OCI-LY1 (cell line): Measurements from ENCODE around the gene PSME2.

Experiments used
- H2AFZ ChIP-seq: fragments of 200-600 bp; sonication (generic), shearing (Covaris generic); 2 replicates; pipeline ENCODE4 v1.6.0; 2014; ENCODE audit warnings: antibody characterized with exemption, mild to moderate bottlenecking, low read length
- H3F3A ChIP-seq: fragments of 200-600 bp; sonication (generic), shearing (Covaris generic); 2 replicates; pipeline ENCODE4 v1.6.0; 2014; ENCODE audit warnings: mild to moderate bottlenecking, antibody characterized with exemption, low read length, moderate library complexity; ENCODE audit not compliant: insufficient read depth
- H3K27ac ChIP-seq: fragments of 200-600 bp; sonication (generic); 2 replicates; pipeline ENCODE4 v1.5.1; 2014; ENCODE audit warnings: low read length, mixed run types, mild to moderate bottlenecking, low read depth; ENCODE audit not compliant: poor library complexity, severe bottlenecking
- H3K27me3 ChIP-seq: fragments of 200-600 bp; sonication (generic); 2 replicates; pipeline ENCODE4 v1.6.0; 2014; ENCODE audit warnings: antibody characterized with exemption, mild to moderate bottlenecking, low read length, moderate library complexity; ENCODE audit not compliant: insufficient read depth
- H3K36me3 ChIP-seq: fragments of 200-600 bp; sonication (generic); 2 replicates; pipeline ENCODE4 v1.6.1; 2014; ENCODE audit warnings: mild to moderate bottlenecking, antibody characterized with exemption, low read length, moderate library complexity, mixed read lengths; ENCODE audit not compliant: insufficient read depth
- H3K4me1 ChIP-seq: fragments of 200-600 bp; sonication (generic); 2 replicates; pipeline ENCODE4 v1.5.1; 2014; ENCODE audit warnings: mild to moderate bottlenecking, low read length, moderate library complexity; ENCODE audit not compliant: insufficient read depth, severe bottlenecking
- H3K4me2 ChIP-seq: fragments of 200-600 bp; sonication (generic), shearing (Covaris generic); 2 replicates; pipeline ENCODE4 v1.6.1; 2014; ENCODE audit warnings: low read length
- H3K4me3 ChIP-seq: fragments of 200-600 bp; sonication (generic); 2 replicates; pipeline ENCODE4 v1.5.1; 2014; ENCODE audit warnings: low read length, low read depth, mild to moderate bottlenecking, mixed read lengths; ENCODE audit not compliant: poor library complexity, severe bottlenecking
- H3K79me2 ChIP-seq: fragments of 200-600 bp; shearing (Covaris generic); 2 replicates; pipeline ENCODE4 v1.6.1; 2016; ENCODE audit warnings: mixed run types, low read length, mixed read lengths; ENCODE audit not compliant: insufficient read depth
- H3K9ac ChIP-seq: fragments of 200-600 bp; sonication (generic), shearing (Covaris generic); 2 replicates; pipeline ENCODE4 v1.6.1; 2014; ENCODE audit warnings: mild to moderate bottlenecking, low read length, mixed read lengths
- H3K9me2 ChIP-seq: fragments of 200-600 bp; sonication (generic), shearing (Covaris generic); 2 replicates; pipeline ENCODE4 v1.6.1; 2014; ENCODE audit warnings: low read depth, mild to moderate bottlenecking, low read length, mixed read lengths
- H3K9me3 ChIP-seq: fragments of 200-600 bp; shearing (Covaris generic); 2 replicates; pipeline ENCODE4 v1.6.1; 2014; ENCODE audit warnings: low read length, mixed read lengths
- H4K20me1 ChIP-seq: fragments of 200-600 bp; sonication (generic), shearing (Covaris generic); 2 replicates; pipeline ENCODE4 v1.6.0; 2016; ENCODE audit warnings: mild to moderate bottlenecking, low read length; ENCODE audit not compliant: insufficient read depth
- CTCF ChIP-seq: fragments of 200-600 bp; sonication (generic), shearing (Covaris generic); IDR thresholded peaks from 2 replicates; pipeline ENCODE4 v1.5.1; 2017; ENCODE audit warnings: mild to moderate bottlenecking, antibody characterized with exemption, low read length, moderate library complexity, mixed read lengths
- EZH2 ChIP-seq: fragments of 200-600 bp; sonication (generic), shearing (Covaris generic); IDR thresholded peaks from 2 replicates; pipeline ENCODE4 v1.8.0; 2017; ENCODE audit warnings: borderline replicate concordance, mixed run types, mild to moderate bottlenecking, antibody characterized with exemption, low read length, moderate library complexity, mixed read lengths

Gene PSME2

GRCh38 chr14:24160850-24161804 is 14.7 kb upstream of the PSME2 start, which contains the start of gene IRF9:
Gene IRF9 (plus strand): TSS chr14:24161265. CDS start chr14:24162145, 880 bp downstream.
- no peak within 1 kb of the TSS for H2AFZ ChIP-seq
- H3K9me3 ChIP-seq = no peaks in the 10 kb centered on the region
- peaks cover 17% of the 10 kb centered on the region for H3K4me1 ChIP-seq
- no peaks in the 10 kb centered on the region for H3K27me3 ChIP-seq
- TF ChIP-seq EZH2 (no peak), CTCF (peak; percentile 94)
- H3K9ac ChIP-seq = peak within 1 kb of the TSS; percentile 76
- H3K9me2 ChIP-seq = no peaks in the 10 kb centered on the region
- H3K79me2 ChIP-seq = no peaks in the 10 kb centered on the region
- H3F3A ChIP-seq = no peaks in the 10 kb centered on the region
- H3K4me3 ChIP-seq = peak within 1 kb of the TSS; percentile 65
- peaks cover 67% of the 10 kb centered on the region for H3K36me3 ChIP-seq
- H4K20me1 ChIP-seq = no peaks in the 10 kb centered on the region
- peak within 1 kb of the TSS; percentile 70 for H3K27ac ChIP-seq
- H3K4me2 ChIP-seq = peak within 1 kb of the TSS; percentile 81

- Histone ChIP-seq H3K27ac (peak overlapping the region; percentile 29), H3K36me3 (peaks cover 67% of the 10 kb centered on the region), H3K9me3 (no peaks in the 10 kb centered on the region), H3K27me3 (no peaks in the 10 kb centered on the region), H3K9me2 (no peaks in the 10 kb centered on the region), H3K79me2 (no peaks in the 10 kb centered on the region), H3K4me3 (no peak overlapping the region), H3F3A (no peaks in the 10 kb centered on the region), H4K20me1 (no peaks in the 10 kb centered on the region), H2AFZ (no peak overlapping the region), H3K9ac (no peak overlapping the region; the same call in 1 of the 2 replicates), H3K4me1 (peaks cover 17% of the 10 kb centered on the region), H3K4me2 (no peak overlapping the region)
- TF ChIP-seq EZH2 = no peak
- TF ChIP-seq CTCF = no peak
Observed at GRCh38 chr14:24160499-24160849, 14.1 kb upstream of the PSME2 start.

GRCh38 chr14:24159777-24160498 is 13.5 kb upstream of the PSME2 start:
- H3K9me2 ChIP-seq = no peaks in the 10 kb centered on the region
- H3K27ac ChIP-seq = no peak overlapping the region
- no peak overlapping the region for H3K9ac ChIP-seq
- no peak overlapping the region for H3K4me3 ChIP-seq
- H3K79me2 ChIP-seq = no peaks in the 10 kb centered on the region
- H3K4me1 ChIP-seq = peaks cover 17% of the 10 kb centered on the region
- H3K4me2 ChIP-seq = no peak overlapping the region
- TF ChIP-seq CTCF (no peak), EZH2 (no peak)
- no peaks in the 10 kb centered on the region for H3K9me3 ChIP-seq
- H3F3A ChIP-seq = no peaks in the 10 kb centered on the region
- H3K36me3 ChIP-seq = peaks cover 67% of the 10 kb centered on the region
- no peaks in the 10 kb centered on the region for H3K27me3 ChIP-seq
- no peaks in the 10 kb centered on the region for H4K20me1 ChIP-seq
- H2AFZ ChIP-seq = no peak overlapping the region
